ENCODE results near the gene CKMT1A. TPM values are rescaled to one million over a fixed set of nuclear protein-coding genes. Genes with fewer than 3 reads are reported as not detected.
"Not testable (repeated sequence)": the region's sequence is repeated elsewhere in the genome, so short reads cannot be mapped to it uniquely, and the experiment has no call there.

Gene CKMT1A
- polyA plus RNA-seq, 2 donors: 52.5 to 90.6 TPM

DNA sequence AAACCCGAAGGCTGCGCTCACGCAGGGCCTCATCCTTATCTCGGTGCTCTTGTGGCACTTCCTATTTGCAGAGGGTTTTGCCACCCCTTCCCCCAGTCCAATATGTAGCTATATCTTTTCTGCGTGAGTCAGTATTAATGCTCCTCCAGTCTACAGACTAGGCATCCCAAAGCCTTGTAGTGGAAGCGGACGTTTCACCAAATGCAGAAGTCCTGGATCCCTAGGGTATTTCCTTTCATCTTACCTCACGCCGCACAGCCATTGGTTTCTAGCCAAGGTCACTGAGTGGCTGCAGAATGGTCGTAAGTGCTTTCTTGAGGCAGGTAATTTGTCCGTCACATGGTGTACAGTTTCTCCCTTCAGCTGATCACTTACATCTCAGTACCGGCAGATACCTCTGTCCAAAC lies 53.2 kb downstream of the CKMT1A start:
- 0 to 1% methylated on average over 12 of the region's 12 CpGs for WGBS, 2 donors
- not testable (repeated sequence) for H3K9me3 ChIP-seq (ENCODE audit: control insufficient read depth in 2 of 2, insufficient read depth in 1 of 2, low read depth in 1 of 2, low read length in 1 of 2); H3K27me3 ChIP-seq (ENCODE audit: control insufficient read depth in 1 of 2, insufficient read depth in 2 of 2, low read length in 2 of 2)

DNA sequence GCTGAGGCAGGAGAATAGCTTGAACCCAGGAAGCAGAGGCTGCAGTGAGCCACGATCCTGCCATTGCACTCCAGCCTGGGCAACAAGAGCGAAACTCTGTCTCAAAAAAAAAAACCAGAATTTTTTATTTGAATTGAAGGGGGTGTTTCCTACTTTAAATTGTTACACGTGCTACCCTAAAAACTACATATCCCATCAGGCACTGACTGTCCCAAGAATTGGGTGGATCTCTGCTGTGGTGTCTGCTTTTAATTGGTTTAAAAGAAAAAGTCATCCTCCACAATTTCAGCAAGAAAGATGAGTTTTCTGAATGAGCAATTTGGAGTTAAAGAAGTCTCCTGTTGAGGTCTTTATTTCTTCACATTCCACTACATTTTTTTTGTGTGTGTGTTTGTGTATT lies 54.7 kb downstream of the CKMT1A start:
- Histone ChIP-seq H3K27me3 (ENCODE audit: control insufficient read depth in 1 of 2, insufficient read depth in 2 of 2, low read length in 2 of 2) (no peaks in the 10 kb centered on the region), H3K4me3 (ENCODE audit: low read depth in 1 of 2, low read length in 2 of 2) (no peak overlapping the region), H3K27ac (ENCODE audit: low read depth in 2 of 2, low read length in 1 of 2) (no peak overlapping the region), H3K9me3 (ENCODE audit: control insufficient read depth in 2 of 2, insufficient read depth in 1 of 2, low read depth in 1 of 2, low read length in 1 of 2) (no peaks in the 10 kb centered on the region), H3K36me3 (ENCODE audit: control insufficient read depth in 2 of 2, insufficient read depth in 2 of 2, low read length in 1 of 2) (no peaks in the 10 kb centered on the region), H3K4me1 (ENCODE audit: control insufficient read depth in 2 of 2, insufficient read depth in 2 of 2, low read length in 1 of 2) (peaks cover 2 to 3% of the 10 kb centered on the region in 2 donors)
- 52 to 62% methylated on average over 3 of the region's 3 CpGs for WGBS, 2 donors

More for the DNA sequence above, 53.2 kb downstream of the CKMT1A start:
- H3K4me3 ChIP-seq (ENCODE audit: low read depth in 1 of 2, low read length in 2 of 2): peak overlapping the region; percentile 88 to 92
- not testable (repeated sequence) for H3K36me3 ChIP-seq (ENCODE audit: control insufficient read depth in 2 of 2, insufficient read depth in 2 of 2, low read length in 1 of 2); H3K4me1 ChIP-seq (ENCODE audit: control insufficient read depth in 2 of 2, insufficient read depth in 2 of 2, low read length in 1 of 2)
- peak overlapping the region; percentile 95 to 98 for H3K27ac ChIP-seq (ENCODE audit: low read depth in 2 of 2, low read length in 1 of 2)

Other genes with a start within 250 kb of the CKMT1A start
- gene TP53BP1, start 200.7 kb upstream of the CKMT1A start, polyA plus RNA-seq: 1 to 10 TPM; 6.9 to 7.8 TPM
- under 1 TPM; 0.45 to 0.78 TPM for gene MAP1A, start 176.3 kb upstream of the CKMT1A start, polyA plus RNA-seq
- gene PPIP5K1, start 103.7 kb upstream of the CKMT1A start, polyA plus RNA-seq: 10 to 100 TPM; 10.9 to 17.8 TPM
- gene CKMT1B, start 99.8 kb upstream of the CKMT1A start, polyA plus RNA-seq: 10 to 100 TPM; 64.6 to 87.6 TPM
- under 1 TPM; 0.11 to 0.79 TPM for gene STRC, start 75.1 kb upstream of the CKMT1A start, polyA plus RNA-seq
- 1 to 10 TPM; 2.1 to 7.4 TPM for gene CATSPER2, start 45.0 kb upstream of the CKMT1A start, polyA plus RNA-seq
- gene PDIA3, start 52.6 kb downstream of the CKMT1A start, polyA plus RNA-seq: 100 to 1,000 TPM in 1 of 2 donors, 10 to 100 TPM in 1; 90.6 to 140 TPM
- gene ELL3, start 83.1 kb downstream of the CKMT1A start, polyA plus RNA-seq: 10 to 100 TPM; 14.5 to 15.5 TPM
- 1,000 to 10,000 TPM; 1,288 to 2,170 TPM for gene SERF2, start 98.5 kb downstream of the CKMT1A start, polyA plus RNA-seq
- under 1 TPM; 0.18 to 0.24 TPM for gene SERINC4, start 106.4 kb downstream of the CKMT1A start, polyA plus RNA-seq
- gene HYPK, start 106.7 kb downstream of the CKMT1A start, polyA plus RNA-seq: 10 to 100 TPM in 1 of 2 donors, 1 to 10 TPM in 1; 5.3 to 25.4 TPM
- 10 to 100 TPM in 1 of 2 donors, 1 to 10 TPM in 1; 7.7 to 16.8 TPM for gene MFAP1, start 130.8 kb downstream of the CKMT1A start, polyA plus RNA-seq
- gene WDR76, start 133.1 kb downstream of the CKMT1A start, polyA plus RNA-seq: 1 to 10 TPM; 2.5 to 5.0 TPM

Data from esophagus (tissue), 2 donors.